IMR-90 (cell line): Measurements from ENCODE around the gene SFSWAP. TPM values are rescaled to one million over a fixed set of nuclear protein-coding genes. Genes with fewer than 3 reads are reported as not detected.

Source experiments
- ATAC-seq: fragments of 200-7000 bp; cut with Tn5 transposase; 2 replicates; pipeline ENCODE4 v1.9.1; 2020; ENCODE audit warnings: low read depth, mild to moderate bottlenecking, moderate library complexity
- BruUV-seq: library from RNA; stranded (reverse); fragments of 400-500 nt; replicated peaks from 2 replicates; lab custom pipeline; 2021; lab: Mats Ljungman, UMichigan
- CTCF ChIA-PET: fragments of 300-600 bp; formaldehyde crosslinking; extraction: SDS; loops from one replicate; lab custom pipeline; 2021; ENCODE audit warnings: antibody characterized with exemption; lab: Yijun Ruan, JAX
- POLR2A ChIA-PET: fragments of 300-600 bp; sonication (Branson Sonifier 250); formaldehyde crosslinking; loops from one replicate; lab custom pipeline; 2022; ENCODE audit warnings: antibody characterized with exemption; ENCODE audit not compliant: unreplicated experiment; lab: Charles Lee
- DNase-seq: peaks from one replicate; pipeline ENCODE4 v3.0.0; 2013
- H2AFZ ChIP-seq: replicated peaks from 2 replicates; pipeline ENCODE3; 2013; ENCODE audit warnings: low read length, mild to moderate bottlenecking; ENCODE audit not compliant: poor library complexity
- H2AK5ac ChIP-seq: 2 replicates; pipeline ENCODE4 v1.6.1; 2013; ENCODE audit warnings: low read depth, low read length, inconsistent platforms
- H2AK9ac ChIP-seq: replicated peaks from 2 replicates; pipeline ENCODE3; 2013; ENCODE audit warnings: mild to moderate bottlenecking, low read depth, low read length, moderate library complexity; ENCODE audit not compliant: poor library complexity
- H2BK120ac ChIP-seq: 2 replicates; pipeline ENCODE4 v1.6.1; 2013; ENCODE audit warnings: low read depth, low read length, inconsistent platforms
- H2BK15ac ChIP-seq: 3 replicates; pipeline ENCODE4 v1.6.1; 2013; ENCODE audit warnings: low read depth, low read length, inconsistent platforms
- H2BK20ac ChIP-seq: 2 replicates; pipeline ENCODE4 v1.6.1; 2013; ENCODE audit warnings: low read depth, mild to moderate bottlenecking, inconsistent platforms, low read length, moderate library complexity
- H2BK5ac ChIP-seq: 2 replicates; pipeline ENCODE4 v1.6.1; 2013; ENCODE audit warnings: mild to moderate bottlenecking, low read depth, low read length, inconsistent platforms; ENCODE audit not compliant: poor library complexity, severe bottlenecking
- H3K14ac ChIP-seq: replicated peaks from 2 replicates; pipeline ENCODE4 v1.6.1; 2013; ENCODE audit warnings: low read depth, low read length, inconsistent platforms
- H3K18ac ChIP-seq: 2 replicates; pipeline ENCODE4 v1.6.1; 2013; ENCODE audit warnings: low read depth, low read length, control low read depth
- H3K23ac ChIP-seq: 2 replicates; pipeline ENCODE4 v1.6.1; 2013; ENCODE audit warnings: low read depth, low read length, inconsistent platforms
- H3K27ac ChIP-seq: 2 replicates; pipeline ENCODE4 v1.5.1; 2013; ENCODE audit warnings: mild to moderate bottlenecking, control low read depth, low read length; ENCODE audit not compliant: insufficient read depth
- H3K27me3 ChIP-seq: 2 replicates; pipeline ENCODE4 v1.6.1; 2013; ENCODE audit warnings: low read length; ENCODE audit not compliant: control insufficient read depth, insufficient read depth
- H3K36me3 ChIP-seq: 2 replicates; pipeline ENCODE4 v1.6.1; 2013; ENCODE audit warnings: low read length, mixed read lengths; ENCODE audit not compliant: control insufficient read depth, insufficient read depth
- H3K4ac ChIP-seq: 2 replicates; pipeline ENCODE4 v1.6.1; 2013; ENCODE audit warnings: low read depth, low read length, inconsistent platforms
- H3K4me1 ChIP-seq: 2 replicates; pipeline ENCODE4 v1.6.1; 2013; ENCODE audit warnings: low read length, mixed read lengths; ENCODE audit not compliant: control insufficient read depth, insufficient read depth
- H3K4me2 ChIP-seq: 2 replicates; pipeline ENCODE4 v1.6.1; 2013; ENCODE audit warnings: low read depth, mild to moderate bottlenecking, control low read depth, low read length, moderate library complexity
- H3K4me3 ChIP-seq: 2 replicates; pipeline ENCODE4 v1.5.1; 2013; ENCODE audit warnings: low read depth, mild to moderate bottlenecking, control low read depth, low read length, moderate library complexity; ENCODE audit not compliant: insufficient read depth
- H3K56ac ChIP-seq: 2 replicates; pipeline ENCODE4 v1.6.1; 2013; ENCODE audit warnings: low read length, inconsistent platforms; ENCODE audit not compliant: insufficient read depth; ENCODE audit errors: extremely low read depth
- H3K79me1 ChIP-seq, 2 experiments: 2 replicates each; pipeline ENCODE4 v1.6.1; 2013; ENCODE audit warnings: low read length in 2 of 2, inconsistent platforms in 1 of 2, low read depth in 1 of 2
- H3K9ac ChIP-seq: 2 replicates; pipeline ENCODE4 v1.6.1; 2013; ENCODE audit warnings: low read depth, low read length, control low read depth
- H3K9me1 ChIP-seq: 2 replicates; pipeline ENCODE4 v1.6.1; 2013; ENCODE audit warnings: low read length, inconsistent platforms; ENCODE audit not compliant: insufficient read depth
- H3K9me3 ChIP-seq: 2 replicates; pipeline ENCODE4 v1.6.1; 2013; ENCODE audit warnings: low read length; ENCODE audit not compliant: control insufficient read depth, insufficient read depth
- H4K20me1 ChIP-seq: 2 replicates; pipeline ENCODE4 v1.6.1; 2013; ENCODE audit warnings: low read length, inconsistent platforms; ENCODE audit not compliant: insufficient read depth
- H4K5ac ChIP-seq: 2 replicates; pipeline ENCODE4 v1.6.1; 2013; ENCODE audit warnings: mild to moderate bottlenecking, low read depth, low read length, control low read depth
- H4K8ac ChIP-seq, 2 experiments: 2 replicates each; pipeline ENCODE4 v1.6.1; 2013; ENCODE audit warnings: low read depth in 2 of 2, low read length in 2 of 2, control low read depth in 1 of 2, inconsistent platforms in 1 of 2
- H4K91ac ChIP-seq: 2 replicates; pipeline ENCODE4 v1.6.1; 2013; ENCODE audit warnings: low read depth, low read length, inconsistent platforms; ENCODE audit not compliant: insufficient read depth
- BHLHE40 ChIP-seq: fragments of 150-350 bp; IDR thresholded peaks from 2 replicates; pipeline ENCODE4 v1.6.1; 2016; ENCODE audit warnings: mild to moderate bottlenecking, low read depth, low read length
- CHD1 ChIP-seq: IDR thresholded peaks from 2 replicates; pipeline ENCODE4 v1.6.1; 2012; ENCODE audit warnings: low read depth, low read length, improper control_type of control experiment
- MAZ ChIP-seq: IDR thresholded peaks from 2 replicates; pipeline ENCODE4 v1.6.1; 2012; ENCODE audit warnings: low read depth, mild to moderate bottlenecking, low read length, improper control_type of control experiment, moderate library complexity, borderline replicate concordance
- POLR2A ChIP-seq: IDR thresholded peaks from 2 replicates; pipeline ENCODE4 v1.6.1; 2012; ENCODE audit warnings: mild to moderate bottlenecking, low read depth, low read length
- RAD21 ChIP-seq: IDR thresholded peaks from 2 replicates; pipeline ENCODE4 v1.6.1; 2012; ENCODE audit warnings: low read length, improper control_type of control experiment
- RCOR1 ChIP-seq: IDR thresholded peaks from 2 replicates; pipeline ENCODE4 v1.6.1; 2012; ENCODE audit warnings: mild to moderate bottlenecking, low read length, improper control_type of control experiment; ENCODE audit not compliant: insufficient replicate concordance
- RFX5 ChIP-seq: IDR thresholded peaks from 2 replicates; pipeline ENCODE4 v1.8.0; 2012; ENCODE audit warnings: low read depth, mild to moderate bottlenecking, low read length, moderate library complexity
- SMC3 ChIP-seq: fragments of 150-350 bp; IDR thresholded peaks from 2 replicates; pipeline ENCODE4 v1.6.1; 2016; ENCODE audit warnings: low read depth, mild to moderate bottlenecking, antibody characterized with exemption, low read length, moderate library complexity
- WGBS, 2 experiments: methylation state at CpG; one replicate each; pipeline versions ENCODE4 v1.1.5 to v1.1.7; 2013; ENCODE audit warnings: missing lambda C conversion rate in 2 of 2; ENCODE audit not compliant: insufficient read length in 1 of 2; ENCODE audit errors: extremely low coverage in 2 of 2; 5-methylcytosine and 5-hydroxymethylcytosine counted together
- dilution Hi-C: fragments of 300-500 bp; cut with HindIII; formaldehyde crosslinking; loops from one replicate; pipeline ENCODE4 v1.14.3; 2018; ENCODE audit warnings: low sequenced_read_pairs; ENCODE audit not compliant: unreplicated experiment
- in situ Hi-C: fragments of 300-500 bp; cut with MboI; formaldehyde crosslinking; loops from 3 replicates; pipeline ENCODE4 v1.14.3; 2019; ENCODE audit warnings: low sequenced_read_pairs, inconsistent platforms, mixed read lengths
- intact Hi-C: fragments of 100-400 bp; cut with micrococcal nuclease; formaldehyde crosslinking; loops from 2 replicates; pipeline ENCODE4 v1.10.0; 2022
- polyA plus RNA-seq, 3 experiments: library from polyadenylated mRNA; depleted of rRNA; stranded (reverse); fragments of >200 nt; gene quantifications; 2 replicates each; pipeline ENCODE4 v1.2.3, GENCODE V29; 2012; ENCODE audit warnings: low replicate concordance in 1 of 3
- total RNA-seq: library from RNA; depleted of rRNA; stranded (reverse); fragments of >200 nt; gene quantifications from 2 replicates; pipeline ENCODE4 v1.2.3, GENCODE V29; 2012
- TF ChIP-seq, protein P1 (sequence below): fragments of 150-350 bp; IDR thresholded peaks from 2 replicates; pipeline ENCODE4 v1.6.1; 2016; ENCODE audit warnings: low read depth, mild to moderate bottlenecking, low read length, moderate library complexity, borderline replicate concordance
- TF ChIP-seq, protein P2 (sequence below): fragments of 150-350 bp; IDR thresholded peaks from 2 replicates; pipeline ENCODE4 v1.6.1; 2017; ENCODE audit warnings: mild to moderate bottlenecking, antibody characterized with exemption, low read length, low read depth

SFSWAP gene
- total and polyA plus RNA-seq, 2 of the 4 experiments (the other 2 are of a cell fraction): 19.7 to 22.4 TPM

DNA sequence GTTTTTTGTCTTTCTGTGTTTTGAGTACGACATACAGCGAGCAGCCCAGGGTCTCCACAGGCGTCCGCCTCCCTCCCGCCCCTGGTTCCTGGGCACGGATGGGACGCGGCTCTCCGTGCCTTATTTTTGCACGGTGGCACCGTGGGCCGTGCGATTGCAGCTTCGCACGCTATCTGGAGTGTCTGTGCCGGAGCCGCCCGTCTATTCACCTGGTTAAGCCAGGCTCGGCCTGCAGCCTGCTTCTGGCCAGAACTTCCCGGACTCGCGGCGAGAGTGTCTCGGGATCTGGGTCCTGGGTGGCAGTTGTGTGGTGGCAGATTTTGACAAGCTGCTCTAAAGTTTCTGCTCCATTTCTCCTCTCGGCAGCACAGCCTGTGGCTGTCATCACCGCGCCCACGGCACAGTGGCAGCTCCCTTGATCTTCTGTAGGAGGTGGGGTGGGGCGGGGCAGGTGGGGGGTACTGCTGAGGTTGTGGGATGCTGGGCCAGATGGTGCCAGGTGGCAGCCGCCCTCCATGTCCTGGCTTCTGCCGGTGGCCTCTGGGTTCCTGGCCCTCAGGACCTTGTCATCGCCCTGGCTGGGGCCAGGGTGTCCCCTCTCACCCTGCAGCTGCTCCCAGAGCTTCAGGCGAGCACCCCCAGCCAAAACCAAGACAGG lies 120.2 kb downstream of the SFSWAP start (continued):
- TF ChIP-seq, protein P1, sequence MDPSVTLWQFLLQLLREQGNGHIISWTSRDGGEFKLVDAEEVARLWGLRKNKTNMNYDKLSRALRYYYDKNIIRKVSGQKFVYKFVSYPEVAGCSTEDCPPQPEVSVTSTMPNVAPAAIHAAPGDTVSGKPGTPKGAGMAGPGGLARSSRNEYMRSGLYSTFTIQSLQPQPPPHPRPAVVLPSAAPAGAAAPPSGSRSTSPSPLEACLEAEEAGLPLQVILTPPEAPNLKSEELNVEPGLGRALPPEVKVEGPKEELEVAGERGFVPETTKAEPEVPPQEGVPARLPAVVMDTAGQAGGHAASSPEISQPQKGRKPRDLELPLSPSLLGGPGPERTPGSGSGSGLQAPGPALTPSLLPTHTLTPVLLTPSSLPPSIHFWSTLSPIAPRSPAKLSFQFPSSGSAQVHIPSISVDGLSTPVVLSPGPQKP: no peak
- no peak for TF ChIP-seq MAZ

DNA sequence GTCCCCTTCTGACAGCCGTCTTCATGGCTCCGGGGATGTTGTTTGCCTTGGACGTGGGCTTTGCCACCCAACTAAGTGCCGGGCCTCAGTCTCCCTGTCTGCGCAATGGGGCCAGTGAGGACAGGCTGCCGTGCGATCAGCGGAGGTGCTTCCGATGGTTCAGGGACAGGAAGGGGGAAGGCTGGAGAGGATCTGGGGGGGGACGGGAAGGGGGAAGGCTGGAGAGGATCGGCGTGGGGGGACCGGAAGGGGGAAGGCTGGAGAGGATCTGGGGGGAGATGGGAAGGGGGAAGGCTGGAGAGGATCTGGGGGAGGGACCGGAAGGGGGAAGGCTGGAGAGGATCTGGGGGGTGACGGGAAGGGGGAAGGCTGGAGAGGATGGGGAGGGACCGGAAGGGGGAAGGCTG lies 120.7 kb downstream of the SFSWAP start:
- peak overlapping the region; percentile 38 for H3K4me3 ChIP-seq
- H3K36me3 ChIP-seq: no peaks in the 10 kb centered on the region
- ATAC-seq (no peak), DNase-seq (peak; percentile 53)
- no peaks in the 10 kb centered on the region; the same call in 1 of the 2 replicates for H4K20me1 ChIP-seq
- dilution Hi-C loops (no loop called here), intact Hi-C loops (loop anchor here (5.0 to 10.0 kb wide), 3 partner anchors 66 to 171 kb away; no protein-coding TSS in a partner anchor), in situ Hi-C loops (loop anchor here (25.0 kb wide), 1 partner anchor 719 kb away; no protein-coding TSS in a partner anchor)
- H3K4me1 ChIP-seq: peaks cover 9% of the 10 kb centered on the region; the same call in 1 of the 2 replicates
- H2BK20ac ChIP-seq: no peak overlapping the region
- H3K9me1 ChIP-seq: no peaks in the 10 kb centered on the region; the same call in 1 of the 2 replicates
- peak overlapping the region; percentile 56 for H2AK5ac ChIP-seq
- no peak overlapping the region for H3K9ac ChIP-seq
- no peak overlapping the region for H3K14ac ChIP-seq
- peak overlapping the region; percentile 76 for H3K4me2 ChIP-seq
- H3K23ac ChIP-seq: peak overlapping the region; percentile 38; the same call in 1 of the 2 replicates
- peak overlapping the region; percentile 75 for H2AFZ ChIP-seq
- peak overlapping the region; percentile 61 for H4K91ac ChIP-seq
- H2BK15ac ChIP-seq: no peak overlapping the region
- peak overlapping the region; percentile 83 for H3K4ac ChIP-seq
- CTCF ChIA-PET: no interaction called here
- H3K27ac ChIP-seq: peak overlapping the region; percentile 72; the same call in 1 of the 2 replicates
- WGBS, 2 experiments: 76% methylated on average over 2 of the region's 16 CpGs; no CpG with 5 or more reads in 1 of the 2 experiments
- no peak for TF ChIP-seq RFX5
- no peak for TF ChIP-seq MAZ
- no peak for TF ChIP-seq RAD21
- TF ChIP-seq, protein P2, sequence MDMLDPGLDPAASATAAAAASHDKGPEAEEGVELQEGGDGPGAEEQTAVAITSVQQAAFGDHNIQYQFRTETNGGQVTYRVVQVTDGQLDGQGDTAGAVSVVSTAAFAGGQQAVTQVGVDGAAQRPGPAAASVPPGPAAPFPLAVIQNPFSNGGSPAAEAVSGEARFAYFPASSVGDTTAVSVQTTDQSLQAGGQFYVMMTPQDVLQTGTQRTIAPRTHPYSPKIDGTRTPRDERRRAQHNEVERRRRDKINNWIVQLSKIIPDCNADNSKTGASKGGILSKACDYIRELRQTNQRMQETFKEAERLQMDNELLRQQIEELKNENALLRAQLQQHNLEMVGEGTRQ: no peak
- no peak for TF ChIP-seq POLR2A
- TF ChIP-seq, protein P1: no peak
- no peak for TF ChIP-seq CHD1
- TF ChIP-seq SMC3: no peak
- TF ChIP-seq BHLHE40: no peak
- TF ChIP-seq RCOR1: no peak
- H4K5ac ChIP-seq: peak overlapping the region; percentile 73
- no peak overlapping the region for H2BK120ac ChIP-seq
- H4K8ac ChIP-seq: peak overlapping the region in 1 of 2 experiments; percentile 77; a peak in 3 of 4 replicates
- H3K9me3 ChIP-seq: no peaks in the 10 kb centered on the region
- H3K18ac ChIP-seq: no peak overlapping the region
- H3K27me3 ChIP-seq: no peaks in the 10 kb centered on the region; the same call in 1 of the 2 replicates
- H3K56ac ChIP-seq: no peak overlapping the region
- H2AK9ac ChIP-seq: peak overlapping the region; percentile 78
- H2BK5ac ChIP-seq: peak overlapping the region; percentile 37
- POLR2A ChIA-PET: no interaction called here
- H3K79me1 ChIP-seq: peaks cover 0 to 13% of the 10 kb centered on the region in 2 experiments; a peak in 2 of 4 replicates
- BruUV-seq: no TSS peak
